GM15510 (cell line): Measurements from ENCODE around the gene CCM2.
A peak's percentile ranks its signal among the peaks of the same experiment; 100 is the strongest.

ENCODE experiments used
- POLR2A ChIP-seq: IDR thresholded peaks from 3 replicates; pipeline ENCODE4 v1.6.1; 2011; ENCODE audit warnings: borderline replicate concordance; ENCODE audit not compliant: insufficient read length; ENCODE audit errors: extremely low read depth

Gene CCM2

GRCh38 chr7:45001826-45002225 lies 1.8 kb downstream of the CCM2 start:
- no peak for TF ChIP-seq POLR2A

GRCh38 chr7:45003789-45004188 lies 3.8 kb downstream of the CCM2 start:
- TF ChIP-seq POLR2A, result no peak

DNA sequence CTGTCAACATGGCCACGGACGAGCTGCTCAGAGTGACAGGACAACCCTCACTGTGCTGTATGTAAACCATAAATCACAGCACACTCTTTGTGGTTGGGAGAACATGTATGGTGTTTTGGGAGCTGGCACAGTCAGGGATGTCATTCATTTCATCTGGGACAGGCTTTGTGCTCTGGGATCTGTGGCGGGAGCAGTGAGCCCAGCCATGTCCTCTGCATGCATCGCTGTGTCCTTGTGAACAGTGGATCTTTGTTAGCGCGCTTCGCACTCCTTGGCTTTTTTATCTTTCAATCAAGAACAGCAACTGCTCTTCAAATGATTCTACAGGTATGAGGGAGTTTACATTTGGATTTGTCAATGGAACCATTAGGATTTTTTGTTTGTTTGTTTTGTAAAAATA lies 7.1 kb downstream of the CCM2 start:
- TF ChIP-seq POLR2A, result no peak

- no peak for TF ChIP-seq POLR2A
These were observed 7.7 kb downstream of the CCM2 start for GRCh38 chr7:45007571-45008328.

DNA sequence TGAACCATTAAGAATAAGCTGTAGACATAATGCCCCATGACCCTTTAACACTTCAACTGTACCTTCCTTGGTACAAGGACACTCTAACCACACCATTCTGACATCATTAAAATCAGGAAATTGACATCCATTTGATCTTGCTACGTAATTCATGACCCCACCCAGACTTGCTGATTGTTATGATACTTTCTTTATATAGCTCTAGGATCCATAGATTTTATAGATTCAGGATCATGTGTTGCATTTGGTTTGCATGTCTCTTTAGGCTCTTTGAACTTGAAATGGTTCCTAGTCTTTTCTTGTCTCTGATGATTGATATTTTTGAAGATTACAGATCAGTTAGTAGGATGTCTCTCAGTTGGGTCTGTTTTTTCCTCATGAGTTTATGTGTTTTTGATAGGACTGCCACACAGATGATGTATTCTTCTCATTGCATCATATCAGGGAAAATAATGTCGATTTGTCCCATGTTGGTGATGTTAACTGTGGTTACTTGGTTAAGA lies 13.5 kb downstream of the CCM2 start:
- no peak for TF ChIP-seq POLR2A

GRCh38 chr7:45015313-45015712 lies 15.3 kb downstream of the CCM2 start:
- TF ChIP-seq POLR2A, result no peak

- no peak for TF ChIP-seq POLR2A
These were observed 17.3 kb downstream of the CCM2 start for GRCh38 chr7:45017253-45017652.

- no peak for TF ChIP-seq POLR2A
These were observed 20.9 kb downstream of the CCM2 start for GRCh38 chr7:45020915-45021314.

- TF ChIP-seq POLR2A, result no peak
These were observed 21.7 kb downstream of the CCM2 start for GRCh38 chr7:45021604-45022296.

- TF ChIP-seq POLR2A, result no peak
These were observed 24.2 kb downstream of the CCM2 start for GRCh38 chr7:45024126-45024744.

GRCh38 chr7:45026013-45026412 lies 26.0 kb downstream of the CCM2 start:
- TF ChIP-seq POLR2A, result no peak

DNA sequence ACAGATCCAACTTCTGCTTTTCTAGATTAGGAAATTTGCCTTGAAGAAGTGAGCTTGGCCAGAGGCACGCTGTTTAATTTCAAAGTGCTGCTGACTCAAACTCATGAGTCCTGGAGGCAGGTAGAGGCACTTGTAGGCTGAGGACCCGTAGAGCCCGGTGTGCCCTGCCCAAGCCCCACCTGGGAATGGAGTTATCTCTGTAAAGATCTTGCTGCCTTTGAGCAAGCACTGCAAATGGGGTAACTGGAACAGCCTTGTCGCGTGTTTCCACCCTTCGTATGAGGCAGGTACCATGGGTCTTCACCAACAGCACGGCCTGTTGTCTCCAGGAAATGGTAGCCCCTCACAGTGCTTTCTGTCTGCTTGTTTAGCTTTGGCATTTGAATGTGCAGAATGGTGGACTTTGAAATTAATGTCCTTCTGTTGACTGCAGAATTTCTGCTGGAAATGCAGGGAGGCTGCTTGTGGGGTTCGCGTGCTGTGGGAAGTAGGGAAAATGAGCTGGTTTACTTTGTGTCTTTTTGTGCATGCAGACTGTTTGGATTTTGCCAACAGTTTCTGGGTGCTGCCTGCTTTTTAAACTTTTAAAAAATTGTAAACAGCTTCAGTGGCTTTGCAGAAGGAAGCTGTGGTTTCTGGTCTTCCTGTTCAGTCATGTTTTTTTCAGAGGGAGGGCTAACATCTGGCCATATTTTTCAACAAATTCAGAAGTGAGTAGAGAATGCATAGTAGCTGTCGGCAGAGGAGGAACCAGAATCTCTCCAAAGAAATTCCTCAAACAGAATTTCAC lies 27.2 kb downstream of the CCM2 start:
- TF ChIP-seq POLR2A, result peak; percentile 16

GRCh38 chr7:45027774-45028114 lies 27.7 kb downstream of the CCM2 start:
- TF ChIP-seq POLR2A, result no peak

DNA sequence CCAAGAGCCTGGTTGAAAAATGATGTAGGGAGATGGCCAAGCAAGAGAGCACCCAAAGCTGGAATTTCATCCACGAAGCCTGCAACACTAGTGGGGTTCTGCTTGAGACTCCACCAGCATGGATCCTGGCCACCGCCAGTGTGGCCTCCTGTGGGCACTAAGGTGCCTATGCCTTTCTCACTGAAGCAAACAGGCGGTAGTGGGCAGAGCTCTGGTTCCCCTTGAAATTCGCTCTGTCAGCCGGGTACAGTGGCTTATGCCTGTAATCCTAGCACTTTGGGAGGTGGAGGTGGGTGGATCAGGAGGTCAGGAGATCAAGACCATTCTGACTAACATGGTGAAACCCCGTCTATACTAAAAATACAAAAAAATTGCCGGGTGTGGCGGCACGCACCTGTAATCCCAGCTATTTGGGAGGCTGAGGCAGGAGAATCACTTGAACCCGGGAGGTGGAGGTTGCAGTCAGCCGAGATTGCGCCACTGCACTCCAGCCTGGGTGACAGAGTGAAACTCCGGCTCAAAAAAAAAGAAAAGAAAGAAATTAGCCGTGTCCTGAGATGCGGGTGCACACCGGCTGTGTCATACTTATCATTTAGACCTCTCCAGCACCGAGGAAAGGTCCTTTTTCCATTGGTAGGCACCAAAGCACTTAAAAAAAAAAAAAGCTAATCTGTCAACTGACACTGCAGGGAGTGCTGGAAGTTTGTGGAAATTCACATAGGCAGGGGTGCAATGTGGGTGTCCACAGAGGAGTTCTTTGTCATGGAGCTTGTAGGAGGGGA lies 28.3 kb downstream of the CCM2 start:
- TF ChIP-seq POLR2A, result no peak

DNA sequence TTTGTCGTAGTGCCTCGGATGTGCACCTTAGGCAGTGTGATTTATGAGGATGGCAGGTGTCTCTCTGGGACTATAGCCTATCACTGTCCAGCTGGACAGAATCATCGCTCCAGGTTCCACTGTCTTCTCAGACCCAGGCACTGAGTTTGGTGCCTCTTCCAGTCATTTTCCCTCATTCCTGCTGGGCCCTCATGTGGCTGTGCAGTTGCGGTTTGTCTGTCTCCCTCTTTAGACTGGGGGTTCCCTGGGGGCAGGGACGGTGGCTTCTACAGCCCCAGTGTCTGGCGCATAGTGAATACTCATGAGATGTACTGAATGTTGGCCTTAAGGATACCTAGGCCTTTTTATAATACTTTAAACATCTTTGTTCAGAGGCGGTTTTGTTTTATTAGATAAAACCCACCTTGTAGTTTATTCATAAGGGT lies 28.9 kb downstream of the CCM2 start:
- TF ChIP-seq POLR2A, result no peak

DNA sequence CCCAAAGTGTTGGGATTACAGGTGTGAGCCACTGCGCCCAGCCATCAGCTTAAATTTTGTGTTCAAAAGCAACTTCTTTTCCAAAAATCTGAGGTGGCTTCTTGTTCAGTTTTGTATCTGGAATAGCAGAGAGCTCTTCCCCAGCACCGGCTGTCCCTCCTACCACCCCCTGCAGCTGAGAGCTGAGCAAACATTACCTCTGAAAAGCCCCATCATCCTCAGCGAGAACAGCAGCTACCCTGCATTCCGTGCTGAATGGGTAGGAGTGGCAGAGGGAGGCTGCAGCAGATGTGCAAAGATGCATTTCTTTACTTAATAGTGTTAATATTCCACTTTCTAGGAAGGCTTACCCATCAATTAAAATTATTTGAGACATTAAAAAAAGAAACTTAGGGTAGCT lies 31.8 kb downstream of the CCM2 start:
- TF ChIP-seq POLR2A, result no peak
